A549 treated with AZD9567 at 1 μM for 4 hours (cell line): Measurements from ENCODE around the gene RHOBTB1. TPM values are rescaled to one million over a fixed set of nuclear protein-coding genes. Genes with fewer than 3 reads are reported as not detected.

ENCODE experiments used
- total RNA-seq: library from RNA; stranded (reverse); fragments of 200-300 nt; extraction: Qiagen RNA extraction; gene quantifications from 5 replicates; pipeline ENCODE4 v1.2.3, GENCODE V29; 2022; ENCODE audit not compliant: insufficient read depth

The RHOBTB1 gene
- 8.1 to 11.0 TPM (median 10.5 TPM) in 5 replicates for total RNA-seq

DNA sequence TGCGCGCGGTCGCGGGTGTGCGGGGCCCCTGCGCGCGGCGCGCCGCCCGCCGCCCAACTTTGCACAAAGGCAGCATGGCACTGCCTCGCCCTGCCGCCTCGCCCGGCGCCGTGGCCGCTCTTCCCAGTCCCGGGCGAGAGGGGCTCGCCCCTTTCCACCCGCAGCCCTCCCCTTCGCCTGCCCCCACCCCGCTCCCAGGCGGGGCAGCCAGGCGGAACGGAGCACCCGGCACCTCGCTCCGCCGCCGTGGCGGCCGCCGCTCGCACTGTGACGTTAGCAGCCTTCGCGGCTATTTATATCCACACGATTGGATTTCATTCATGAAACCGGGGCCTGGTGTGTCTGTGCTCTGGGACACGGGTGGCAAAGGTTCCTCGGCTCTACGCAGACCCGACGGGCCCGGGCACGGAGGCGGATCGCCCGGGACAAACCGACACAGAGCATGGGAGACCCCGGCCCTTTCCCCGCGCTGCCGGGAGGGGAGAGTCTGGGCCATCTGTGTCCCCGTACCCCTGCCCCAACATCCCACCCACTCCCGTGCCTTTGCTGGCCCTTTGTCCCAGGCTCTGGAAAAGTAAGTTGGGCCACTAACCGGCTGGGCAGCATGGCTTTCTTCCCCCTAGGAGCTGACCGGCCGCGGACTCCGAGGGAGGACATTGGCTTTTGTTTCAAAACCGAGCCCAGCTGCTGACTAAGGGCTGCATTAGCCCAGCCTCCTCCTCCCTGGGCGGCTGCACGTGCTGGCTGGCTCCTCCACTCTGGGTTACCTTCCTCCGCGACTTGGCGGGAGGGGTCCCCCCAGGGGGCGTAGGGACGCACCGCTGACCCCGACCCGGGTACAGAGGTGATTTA is at the start of gene RHOBTB1:
TSS of gene RHOBTB1 (minus strand) at position 128 of the 852 bp plus-strand sequence. CDS start 32,643 bp downstream, outside the sequence.

Other genes starting within 250 kb of the RHOBTB1 start
- gene CDK1, start 165.7 kb downstream of the RHOBTB1 start, total RNA-seq = 81.7 to 108 TPM (median 92.8 TPM) in 5 replicates